GM12878 (cell line): ENCODE data around the gene SDK2. TPM values are rescaled to one million over a fixed set of nuclear protein-coding genes. Genes with fewer than 3 reads are reported as not detected.

ENCODE experiments used
- ATAC-seq: fragments of 200-7000 bp; cut with Tn5 transposase; 3 replicates; pipeline ENCODE4 v1.9.1; 2020; ENCODE audit warnings: mild to moderate bottlenecking, moderate library complexity
- BruUV-seq: library from RNA; stranded (reverse); fragments of 400-500 nt; replicated peaks from 2 replicates; lab custom pipeline; 2021; lab: Mats Ljungman, UMichigan
- CTCF ChIA-PET: fragments of 300-600 bp; sonication (Branson Sonifier 250); formaldehyde crosslinking; extraction: SDS; loops from one replicate; lab custom pipeline; 2021; ENCODE audit warnings: inconsistent platforms; lab: Yijun Ruan, JAX
- POLR2A ChIA-PET: fragments of 350-600 bp; formaldehyde crosslinking; extraction: SDS; loops from one replicate; lab custom pipeline; 2021; ENCODE audit warnings: inconsistent platforms; lab: Charles Lee
- RAD21 ChIA-PET: fragments of 300-600 bp; sonication (Branson Sonifier 250); formaldehyde crosslinking; loops from one replicate; lab custom pipeline; 2023; ENCODE audit warnings: antibody characterized with exemption; ENCODE audit not compliant: unreplicated experiment; lab: Charles Lee
- SMC1A ChIA-PET: fragments of 300-600 bp; sonication (Branson Sonifier 250); formaldehyde crosslinking; loops from one replicate; lab custom pipeline; 2023; ENCODE audit not compliant: unreplicated experiment, uncharacterized antibody; lab: Charles Lee
- DNase-seq: peaks from one replicate; pipeline ENCODE4 v3.0.0-alpha.2; 2011; ENCODE audit warnings: low read depth, low spot score
- FAIRE-seq: peaks from 3 replicates; lab custom pipeline; 2011; peaks lifted over from hg19 to GRCh38; lab: Jason Lieb, UNC
- H2AFZ ChIP-seq: 2 replicates; pipeline ENCODE4 v1.6.0; 2011; ENCODE audit warnings: low read depth, low read length, control low read depth; ENCODE audit not compliant: control insufficient read depth
- H3K27ac ChIP-seq: 2 replicates; pipeline ENCODE4 v1.5.1; 2011; ENCODE audit warnings: control low read depth; ENCODE audit not compliant: control insufficient read depth, insufficient read depth
- H3K27me3 ChIP-seq, 2 experiments: replicated peaks in 1 of 2; 2 replicates each; pipeline versions ENCODE4 v1.6.0 to v1.6.1; 2011; ENCODE audit warnings: low read length in 1 of 2; ENCODE audit not compliant: control insufficient read depth in 2 of 2, insufficient read depth in 2 of 2
- H3K36me3 ChIP-seq, 2 experiments: 2 replicates each; pipeline ENCODE4 v1.5.1; 2011; ENCODE audit warnings: low read length in 1 of 2; ENCODE audit not compliant: control insufficient read depth in 2 of 2, insufficient read depth in 2 of 2
- H3K4me1 ChIP-seq: 2 replicates; pipeline ENCODE4 v1.6.1; 2011; ENCODE audit warnings: mild to moderate bottlenecking, low read length, moderate library complexity, mixed read lengths; ENCODE audit not compliant: control insufficient read depth, insufficient read depth
- H3K4me2 ChIP-seq: 2 replicates; pipeline ENCODE4 v1.6.0; 2011; ENCODE audit warnings: control low read depth; ENCODE audit not compliant: control insufficient read depth, insufficient read depth
- H3K4me3 ChIP-seq: fragments of 200-600 bp; sonication (generic); 2 replicates; pipeline ENCODE4 v1.5.1; 2016
- H3K79me2 ChIP-seq: 2 replicates; pipeline ENCODE4 v1.6.0; 2011; ENCODE audit warnings: low read length; ENCODE audit not compliant: control insufficient read depth, insufficient read depth
- H3K9ac ChIP-seq: 2 replicates; pipeline ENCODE4 v1.8.0; 2011; ENCODE audit warnings: low read length, control low read depth, mixed read lengths; ENCODE audit not compliant: control insufficient read depth, insufficient read depth
- H3K9me3 ChIP-seq: replicated peaks from 3 replicates; pipeline ENCODE4 v1.5.1; 2011; ENCODE audit warnings: mild to moderate bottlenecking, low read length; ENCODE audit not compliant: control insufficient read depth, insufficient read depth
- H4K20me1 ChIP-seq: 2 replicates; pipeline ENCODE4 v1.6.0; 2011; ENCODE audit not compliant: control insufficient read depth, insufficient read depth
- CBFB ChIP-seq: IDR thresholded peaks from 2 replicates; pipeline ENCODE4 v1.6.1; 2016; ENCODE audit warnings: antibody characterized with exemption, low read depth
- CUX1 ChIP-seq: IDR thresholded peaks from 2 replicates; pipeline ENCODE4 v1.6.1; 2012; ENCODE audit warnings: improper control_type of control experiment, low read depth, low read length; ENCODE audit not compliant: insufficient replicate concordance
- E2F4 ChIP-seq: IDR thresholded peaks from 2 replicates; pipeline ENCODE4 v1.6.1; 2012; ENCODE audit warnings: low read depth, low read length, improper control_type of control experiment
- EGR1 ChIP-seq, 2 experiments: IDR thresholded peaks; 1 replicate in 1 of 2; 2 replicates in 1 of 2; pipeline ENCODE4 v1.6.1; 2011 to 2012; ENCODE audit warnings: low read depth in 2 of 2, low read length in 2 of 2, borderline replicate concordance in 1 of 2, mild to moderate bottlenecking in 1 of 2, moderate library complexity in 1 of 2
- GABPA ChIP-seq: IDR thresholded peaks from 2 replicates; pipeline ENCODE4 v1.6.1; 2014; ENCODE audit warnings: antibody characterized with exemption, low read depth, mild to moderate bottlenecking, inconsistent platforms
- HDGF ChIP-seq: fragments of 450-650 bp; IDR thresholded peaks from 2 replicates; pipeline ENCODE4 v1.6.1; 2016; ENCODE audit warnings: antibody characterized with exemption
- IKZF1 ChIP-seq: fragments of 450-650 bp; conservative IDR thresholded peaks from 2 replicates; pipeline ENCODE4 v1.6.1; 2017; ENCODE audit warnings: antibody characterized with exemption, mild to moderate bottlenecking
- MAX ChIP-seq: IDR thresholded peaks from 2 replicates; pipeline ENCODE4 v1.6.1; 2012; ENCODE audit warnings: low read depth, low read length, improper control_type of control experiment
- MTA2 ChIP-seq: fragments of 450-650 bp; IDR thresholded peaks from 2 replicates; pipeline ENCODE4 v1.6.1; 2016; ENCODE audit warnings: low read depth, mild to moderate bottlenecking, moderate library complexity
- PKNOX1 ChIP-seq: fragments of 450-650 bp; IDR thresholded peaks from 2 replicates; pipeline ENCODE4 v1.6.1; 2016; ENCODE audit warnings: mild to moderate bottlenecking
- POLR2A ChIP-seq: IDR thresholded peaks from 2 replicates; pipeline ENCODE4 v1.6.1; 2011; ENCODE audit warnings: low read depth, mild to moderate bottlenecking, low read length
- RUNX3 ChIP-seq: IDR thresholded peaks from 2 replicates; pipeline ENCODE4 v1.6.1; 2012; ENCODE audit warnings: low read length, inconsistent platforms
- ZNF274 ChIP-seq: IDR thresholded peaks from one replicate; pipeline ENCODE4 v1.8.0; 2011; ENCODE audit not compliant: insufficient read length, insufficient read depth
- ZNF592 ChIP-seq: fragments of 450-650 bp; IDR thresholded peaks from 2 replicates; pipeline ENCODE4 v1.6.1; 2017; ENCODE audit warnings: mild to moderate bottlenecking, moderate library complexity
- WGBS: methylation state at CpG from one replicate; pipeline ENCODE4 v1.1.6; 2016; ENCODE audit warnings: low lambda C conversion rate; ENCODE audit not compliant: insufficient replicate concordance, insufficient coverage; ENCODE audit errors: missing lambda C conversion rate; 5-methylcytosine and 5-hydroxymethylcytosine counted together
- in situ Hi-C: fragments of 300-500 bp; cut with MboI; formaldehyde crosslinking; loops from 9 replicates; pipeline ENCODE4 v1.14.3; 2018; ENCODE audit warnings: mixed read lengths
- intact Hi-C: fragments of 100-400 bp; cut with micrococcal nuclease; formaldehyde crosslinking; loops from one replicate; pipeline ENCODE4 v1.14.2; 2022; ENCODE audit not compliant: unreplicated experiment
- polyA plus RNA-seq, 11 experiments: library from polyadenylated mRNA; depleted of rRNA in 4 of 11; unstranded in 6 of 11; stranded (reverse) in 5 of 11; fragments of >200 nt; fragmentation: Nextera tagmentation in 4 of 11; fragmentation: Illumina TruSeq in 1 of 11; extraction: Ambion mirVana in 4 of 11; extraction: Trizol in 1 of 11; gene quantifications; 1 replicate in 1 of 11; 2 replicates in 10 of 11; pipeline versions ENCODE4 v1.2.1 to v1.2.3, GENCODE V29; 2011 to 2016; ENCODE audit warnings: inconsistent platforms in 2 of 11, missing spikeins in 2 of 11, low read depth in 1 of 11
- total RNA-seq, 4 experiments: library from RNA; depleted of rRNA in 3 of 4; stranded (reverse); fragments of >200 nt in 3 of 4; fragmentation: Illumina TruSeq in 1 of 4; extraction: Trizol in 1 of 4; gene quantifications; 2 replicates each; pipeline versions ENCODE4 v1.2.1 to v1.2.3, GENCODE V29; 2013 to 2021

The SDK2 gene
- total and polyA plus RNA-seq, 10 of the 15 experiments (the other 5 are each of a cell fraction or from before 2014, with no cell fraction given): 0.03 to 0.08 (median 0.03) TPM; not detected in 7

- H3K27ac ChIP-seq: no peak overlapping the region
- H3K79me2 ChIP-seq: no peaks in the 10 kb centered on the region
- H4K20me1 ChIP-seq: no peaks in the 10 kb centered on the region
- RAD21 ChIA-PET: no interaction called here
- intact Hi-C loops: no loop called here
- H3K4me3 ChIP-seq: no peak overlapping the region
- H2AFZ ChIP-seq: no peak overlapping the region
- H3K27me3 ChIP-seq: no peaks in the 10 kb centered on the region; a peak in 1 of 4 replicates
- no peaks in the 10 kb centered on the region for H3K36me3 ChIP-seq
- POLR2A ChIA-PET: no interaction called here
- no peak overlapping the region for H3K9ac ChIP-seq
- no peaks in the 10 kb centered on the region for H3K4me1 ChIP-seq
- CTCF ChIA-PET: no interaction called here
- FAIRE-seq (no peak), DNase-seq (no peak), ATAC-seq (no peak)
- SMC1A ChIA-PET: no interaction called here
- H3K4me2 ChIP-seq: no peak overlapping the region
- 75% methylated on average over 8 of the region's 8 CpGs for WGBS
- BruUV-seq: no TSS peak
- in situ Hi-C loops: no loop called here
- H3K9me3 ChIP-seq: no peaks in the 10 kb centered on the region
- TF ChIP-seq ZNF274 (no peak), EGR1 (IDR thresholded peaks at IDR 0.05; ENCODE audit: borderline replicate concordance in 1 of 2, low read depth in 2 of 2, low read length in 2 of 2) (no peak), RUNX3 (no peak), CUX1 (no peak), POLR2A (no peak), GABPA (no peak), CBFB (no peak), E2F4 (no peak), MAX (no peak), MTA2 (no peak), IKZF1 (no peak), PKNOX1 (no peak), HDGF (no peak), ZNF592 (no peak)
Measured at GRCh38 chr17:73605444-73605843, 38.8 kb downstream of the SDK2 start.
